ENCODE data around the gene GPATCH1. TPM values are rescaled to one million over a fixed set of nuclear protein-coding genes. Genes with fewer than 3 reads are reported as not detected.
"Not testable (repeated sequence)": the region's sequence is repeated elsewhere in the genome, so short reads cannot be mapped to it uniquely, and the experiment has no call there.

GPATCH1 gene, protein sequence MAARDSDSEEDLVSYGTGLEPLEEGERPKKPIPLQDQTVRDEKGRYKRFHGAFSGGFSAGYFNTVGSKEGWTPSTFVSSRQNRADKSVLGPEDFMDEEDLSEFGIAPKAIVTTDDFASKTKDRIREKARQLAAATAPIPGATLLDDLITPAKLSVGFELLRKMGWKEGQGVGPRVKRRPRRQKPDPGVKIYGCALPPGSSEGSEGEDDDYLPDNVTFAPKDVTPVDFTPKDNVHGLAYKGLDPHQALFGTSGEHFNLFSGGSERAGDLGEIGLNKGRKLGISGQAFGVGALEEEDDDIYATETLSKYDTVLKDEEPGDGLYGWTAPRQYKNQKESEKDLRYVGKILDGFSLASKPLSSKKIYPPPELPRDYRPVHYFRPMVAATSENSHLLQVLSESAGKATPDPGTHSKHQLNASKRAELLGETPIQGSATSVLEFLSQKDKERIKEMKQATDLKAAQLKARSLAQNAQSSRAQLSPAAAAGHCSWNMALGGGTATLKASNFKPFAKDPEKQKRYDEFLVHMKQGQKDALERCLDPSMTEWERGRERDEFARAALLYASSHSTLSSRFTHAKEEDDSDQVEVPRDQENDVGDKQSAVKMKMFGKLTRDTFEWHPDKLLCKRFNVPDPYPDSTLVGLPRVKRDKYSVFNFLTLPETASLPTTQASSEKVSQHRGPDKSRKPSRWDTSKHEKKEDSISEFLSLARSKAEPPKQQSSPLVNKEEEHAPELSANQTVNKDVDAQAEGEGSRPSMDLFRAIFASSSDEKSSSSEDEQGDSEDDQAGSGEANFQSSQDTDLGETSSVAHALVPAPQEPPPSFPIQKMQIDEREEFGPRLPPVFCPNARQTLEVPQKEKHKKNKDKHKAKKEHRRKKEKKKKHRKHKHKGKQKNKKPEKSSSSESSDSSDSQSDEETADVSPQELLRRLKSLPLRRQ
- total RNA-seq (10 to 100 TPM in 1 of 2 donors, 1 to 10 TPM in 1; 8.3 to 12.5 TPM), polyA plus RNA-seq (ENCODE audit: insufficient read length in 2 of 2) (10 to 100 TPM in 1 of 2 donors, 1 to 10 TPM in 1; 8.7 to 11.0 TPM)
- long read RNA-seq, donor 1 = 0 reads
- long read RNA-seq, donor 2 = 0 reads
- long read RNA-seq, donor 3 = 0 reads
- long read RNA-seq, donor 4, partial matches to known transcripts = 0 of 2 reads
- long read RNA-seq, donor 4, other reads (novel, unspliced or antisense) = 0 of 2 reads

DNA sequence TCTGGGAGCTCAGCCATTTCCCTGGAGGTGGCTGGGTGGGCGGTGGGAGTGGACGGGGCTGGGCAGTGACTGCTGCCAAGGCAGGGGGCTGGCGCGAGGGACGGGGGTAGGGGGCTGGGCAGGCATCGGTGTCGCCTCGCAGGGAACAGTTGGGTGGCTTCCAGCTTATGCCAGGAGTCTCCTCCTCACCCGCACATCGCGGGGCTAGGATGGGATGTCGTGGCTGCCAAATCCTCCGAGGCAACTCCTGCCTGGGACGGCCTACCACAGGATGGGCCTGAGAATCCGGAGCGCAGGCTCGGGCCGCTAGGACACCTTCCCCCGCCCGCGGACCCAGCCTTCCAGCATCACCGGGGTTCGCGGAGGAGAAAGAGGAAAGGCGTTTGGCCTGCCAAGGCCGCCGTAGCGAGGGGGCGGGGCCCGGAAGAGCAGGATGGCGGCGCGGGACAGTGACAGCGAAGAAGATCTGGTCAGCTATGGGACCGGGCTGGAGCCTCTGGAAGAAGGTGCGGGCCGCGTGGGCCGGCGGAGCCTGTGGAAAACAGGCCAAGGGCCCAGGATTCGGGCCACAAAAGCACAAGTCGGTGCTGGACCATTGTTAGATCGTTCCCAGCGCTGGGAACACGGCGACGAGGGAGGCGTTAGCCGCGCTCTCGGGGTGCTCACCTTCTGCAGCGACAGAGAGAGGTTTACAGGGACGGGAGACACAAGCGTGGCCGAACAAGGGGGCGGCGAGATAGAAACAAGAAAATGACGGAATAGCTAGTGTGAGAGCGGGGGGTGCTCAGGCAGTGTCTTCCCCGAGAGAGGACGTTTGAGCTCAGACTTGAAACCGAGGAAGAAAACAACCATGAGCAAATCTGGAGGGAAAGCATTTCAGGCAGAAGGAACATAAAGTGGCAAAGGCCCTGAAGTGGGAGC, at the start of gene GPATCH1:
TSS of gene GPATCH1 (plus strand) at position 421 of the 921 bp plus-strand sequence. CDS start at position 434, 13 bp downstream.
- Histone ChIP-seq H3K4me3 (ENCODE audit: low read depth, low read length) (peak within 1 kb of the TSS; percentile 93), H3K36me3 (ENCODE audit: control insufficient read depth, insufficient read depth, low read length) (peaks cover 3% of the 10 kb centered on the region), H3K27ac (ENCODE audit: low read depth, low read length) (peak within 1 kb of the TSS; percentile 88)

DNA sequence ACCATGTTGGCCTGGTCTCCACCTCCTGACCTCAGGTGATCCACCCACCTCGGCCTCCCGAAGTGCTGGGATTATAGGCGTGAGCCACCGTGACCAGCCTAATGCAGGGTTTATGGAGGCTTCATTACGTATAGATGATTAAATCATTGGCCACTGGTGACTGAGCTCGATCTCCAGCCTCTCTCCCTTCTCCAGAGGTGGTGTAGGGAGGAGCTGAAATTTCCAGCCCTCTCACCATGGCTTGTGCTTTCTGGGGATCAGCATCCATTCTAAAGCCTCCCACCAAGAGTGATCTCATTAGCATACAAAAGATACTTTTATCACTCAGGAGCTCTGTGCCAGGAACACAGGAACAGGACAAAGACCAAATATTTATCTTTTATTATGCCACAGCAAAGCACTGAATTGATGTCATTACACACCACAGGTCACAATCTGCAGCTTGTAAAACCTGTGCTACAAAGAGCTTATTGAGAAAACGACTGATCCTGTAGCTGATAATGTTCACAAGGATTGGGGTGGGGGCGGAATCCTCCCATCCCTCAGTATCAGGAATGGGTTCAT, 48.7 kb upstream of the GPATCH1 start:
- no CpG with 5 or more reads among the region's 8 CpGs for WGBS (ENCODE audit: insufficient coverage)
- Histone ChIP-seq H3K36me3 (ENCODE audit: control insufficient read depth, insufficient read depth, low read length) (no peaks in the 10 kb centered on the region), H3K27me3 (ENCODE audit: control insufficient read depth, insufficient read depth, low read length) (no peaks in the 10 kb centered on the region), H3K27ac (ENCODE audit: low read depth, low read length) (no peak overlapping the region), H3K9me3 (ENCODE audit: control insufficient read depth, insufficient read depth, low read length) (peaks cover 2% of the 10 kb centered on the region), H3K4me1 (ENCODE audit: control insufficient read depth, insufficient read depth, low read length) (no peaks in the 10 kb centered on the region), H3K4me3 (ENCODE audit: low read depth, low read length) (no peak overlapping the region)
- DNase-seq (ENCODE audit: low read depth in 4 of 6, low spot score in 6 of 6) = no peak

More for the DNA sequence above, at the start of gene GPATCH1:
- H3K27me3 ChIP-seq (ENCODE audit: control insufficient read depth, insufficient read depth, low read length) = no peaks in the 10 kb centered on the region
- 0% methylated on average over 62 of the region's 62 CpGs for WGBS (ENCODE audit: insufficient coverage)
- no peaks in the 10 kb centered on the region for H3K9me3 ChIP-seq (ENCODE audit: control insufficient read depth, insufficient read depth, low read length)
- DNase-seq (ENCODE audit: low read depth in 4 of 6, low spot score in 6 of 6) = peak; percentile 80 to 97 (median 88)
- H3K4me1 ChIP-seq (ENCODE audit: control insufficient read depth, insufficient read depth, low read length) = peaks cover 11% of the 10 kb centered on the region

DNA sequence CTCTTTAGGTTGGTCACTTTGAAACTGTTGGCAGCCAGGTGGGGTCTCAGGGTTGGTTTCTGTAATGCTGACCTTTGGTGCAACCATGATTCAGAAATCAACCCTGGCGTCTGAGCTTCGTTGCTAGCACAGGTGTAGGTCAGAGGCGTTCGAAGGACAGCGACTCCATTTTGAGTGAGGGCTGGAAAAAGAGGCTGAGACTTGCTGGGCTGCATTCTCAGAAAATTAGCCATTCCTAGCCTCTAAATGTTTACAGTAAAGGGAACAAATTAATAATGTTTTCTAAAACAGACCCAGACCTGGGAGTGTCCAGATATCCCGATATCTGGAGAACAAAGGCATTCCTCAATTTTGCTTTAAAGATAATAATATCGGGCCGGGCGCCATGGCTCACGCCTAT, 45.5 kb upstream of the GPATCH1 start:
- Histone ChIP-seq H3K9me3 (ENCODE audit: control insufficient read depth, insufficient read depth, low read length) (no peaks in the 10 kb centered on the region), H3K4me1 (ENCODE audit: control insufficient read depth, insufficient read depth, low read length) (no peaks in the 10 kb centered on the region), H3K4me3 (ENCODE audit: low read depth, low read length) (no peak overlapping the region), H3K36me3 (ENCODE audit: control insufficient read depth, insufficient read depth, low read length) (no peaks in the 10 kb centered on the region), H3K27me3 (ENCODE audit: control insufficient read depth, insufficient read depth, low read length) (no peaks in the 10 kb centered on the region), H3K27ac (ENCODE audit: low read depth, low read length) (no peak overlapping the region)
- DNase-seq (ENCODE audit: low read depth in 4 of 6, low spot score in 6 of 6) = no peak
- WGBS (ENCODE audit: insufficient coverage) = 97% methylated on average over 7 of the region's 10 CpGs

DNA sequence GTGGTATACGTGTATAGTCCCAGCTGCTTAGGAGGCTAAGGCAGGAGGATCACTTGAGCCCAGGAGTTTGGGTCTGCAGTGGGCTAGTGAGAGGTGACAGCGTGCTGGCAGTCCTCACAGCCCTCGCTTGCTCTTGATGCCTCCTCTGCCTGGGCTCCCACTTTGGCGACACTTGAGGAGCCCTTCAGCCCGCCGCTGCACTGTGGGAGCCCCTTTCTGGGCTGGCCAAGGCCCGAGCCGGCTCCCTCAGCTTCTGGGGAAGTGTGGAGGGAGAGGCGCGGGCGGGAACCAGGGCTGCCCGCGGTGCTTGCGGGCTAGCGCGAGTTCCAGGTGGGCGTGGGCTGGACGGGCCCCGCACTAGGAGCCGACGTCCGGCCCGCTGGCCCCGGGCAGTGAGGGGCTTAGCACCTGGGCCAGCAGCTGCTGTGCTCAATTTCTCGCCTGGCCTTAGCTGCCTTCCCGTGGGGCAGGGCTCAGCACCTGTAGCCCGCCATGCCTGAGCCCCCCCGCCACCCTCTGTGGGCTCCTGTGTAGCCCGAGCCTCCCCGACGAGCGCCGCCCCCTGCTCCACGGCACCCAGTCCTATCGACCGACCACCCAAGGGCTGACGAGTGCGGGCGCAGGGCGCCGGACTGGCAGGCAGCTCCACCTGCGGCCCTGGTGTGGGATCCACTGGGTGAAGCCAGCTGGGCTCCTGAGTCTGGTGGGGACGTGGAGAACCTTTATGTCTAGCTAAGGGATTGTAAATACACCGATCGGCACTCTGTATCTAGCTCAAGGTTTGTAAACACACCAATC, 44.4 kb upstream of the GPATCH1 start:
- 98% methylated on average over 42 of the region's 45 CpGs for WGBS (ENCODE audit: insufficient coverage)
- not testable (repeated sequence) for H3K9me3 ChIP-seq (ENCODE audit: control insufficient read depth, insufficient read depth, low read length); H3K27ac ChIP-seq (ENCODE audit: low read depth, low read length); H3K36me3 ChIP-seq (ENCODE audit: control insufficient read depth, insufficient read depth, low read length); H3K4me1 ChIP-seq (ENCODE audit: control insufficient read depth, insufficient read depth, low read length); H3K4me3 ChIP-seq (ENCODE audit: low read depth, low read length); DNase-seq (ENCODE audit: low read depth in 4 of 6, low spot score in 6 of 6); H3K27me3 ChIP-seq (ENCODE audit: control insufficient read depth, insufficient read depth, low read length)

DNA sequence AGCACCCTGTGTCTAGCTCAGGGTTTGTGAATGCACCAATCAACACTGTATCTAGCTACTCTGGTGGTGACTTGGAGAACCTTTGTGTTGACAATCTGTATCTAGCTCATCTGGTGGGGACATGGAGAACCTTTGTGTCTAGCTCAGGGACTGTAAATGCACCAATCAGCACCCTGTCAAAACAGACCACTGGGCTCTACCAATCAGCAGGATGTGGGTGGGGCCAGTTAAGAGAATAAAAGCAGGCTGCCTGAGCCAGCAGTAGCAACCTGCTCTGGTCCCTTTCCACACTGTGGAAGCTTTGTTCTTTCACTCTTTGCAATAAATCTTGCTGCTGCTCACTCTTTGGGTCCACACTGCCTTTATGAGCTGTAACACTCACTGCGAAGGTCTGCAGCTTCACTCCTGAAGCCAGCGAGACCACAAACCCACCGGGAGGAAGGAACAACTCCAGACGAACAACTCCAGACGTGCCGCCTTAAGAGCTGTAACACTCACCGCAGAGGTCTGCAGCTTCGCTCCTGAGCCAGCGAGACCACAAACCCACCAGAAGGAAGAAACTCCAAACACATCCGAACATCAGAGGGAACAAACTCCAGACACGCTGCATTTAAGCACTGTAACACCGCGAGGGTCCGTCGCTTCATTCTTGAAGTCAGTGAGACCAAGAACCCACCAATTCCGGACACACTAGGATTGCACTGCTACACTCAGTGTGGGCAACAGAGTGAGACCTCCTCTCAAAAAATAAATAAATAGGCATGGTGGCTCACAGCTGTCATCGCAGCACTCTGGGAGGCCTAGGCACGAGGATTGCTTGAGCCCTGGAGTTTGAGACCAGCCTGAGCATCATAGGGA, 43.6 kb upstream of the GPATCH1 start:
- not testable (repeated sequence) for H3K27me3 ChIP-seq (ENCODE audit: control insufficient read depth, insufficient read depth, low read length)
- 80% methylated on average over 8 of the region's 18 CpGs for WGBS (ENCODE audit: insufficient coverage)

DNA sequence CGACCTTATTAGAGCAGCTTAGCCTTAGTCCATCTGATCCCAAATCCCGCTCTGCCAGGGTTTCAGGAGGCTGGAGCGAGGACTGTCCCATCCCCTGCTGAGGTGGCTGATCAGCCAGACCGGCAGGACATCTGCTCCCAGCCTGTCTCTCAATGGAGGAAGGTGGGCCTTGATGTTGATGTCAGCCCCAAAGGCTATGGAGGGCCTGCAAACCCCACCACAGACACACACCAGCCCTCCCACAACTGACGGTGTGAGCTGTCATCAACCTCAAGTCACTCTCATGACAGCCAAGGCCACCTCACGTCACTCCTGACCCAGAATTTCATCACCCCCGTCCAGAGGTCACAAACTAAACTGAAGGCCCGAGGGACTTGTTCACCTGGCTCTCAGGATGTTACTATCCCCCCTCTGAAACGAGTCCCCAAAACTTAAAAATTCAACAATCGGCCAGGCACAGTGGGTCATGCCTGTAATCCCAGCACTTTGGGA, 41.8 kb upstream of the GPATCH1 start:
- Histone ChIP-seq H3K27me3 (ENCODE audit: control insufficient read depth, insufficient read depth, low read length) (no peaks in the 10 kb centered on the region), H3K27ac (ENCODE audit: low read depth, low read length) (no peak overlapping the region), H3K4me1 (ENCODE audit: control insufficient read depth, insufficient read depth, low read length) (peaks cover 13% of the 10 kb centered on the region), H3K9me3 (ENCODE audit: control insufficient read depth, insufficient read depth, low read length) (no peaks in the 10 kb centered on the region), H3K4me3 (ENCODE audit: low read depth, low read length) (no peak overlapping the region), H3K36me3 (ENCODE audit: control insufficient read depth, insufficient read depth, low read length) (no peaks in the 10 kb centered on the region)
- WGBS (ENCODE audit: insufficient coverage) = 87% methylated on average over 10 of the region's 10 CpGs
- DNase-seq (ENCODE audit: low read depth in 4 of 6, low spot score in 6 of 6) = no peak

More for the DNA sequence above, 43.6 kb upstream of the GPATCH1 start:
- not testable (repeated sequence) for H3K36me3 ChIP-seq (ENCODE audit: control insufficient read depth, insufficient read depth, low read length); DNase-seq (ENCODE audit: low read depth in 4 of 6, low spot score in 6 of 6); H3K27ac ChIP-seq (ENCODE audit: low read depth, low read length); H3K4me3 ChIP-seq (ENCODE audit: low read depth, low read length); H3K9me3 ChIP-seq (ENCODE audit: control insufficient read depth, insufficient read depth, low read length)
- peaks cover 13% of the 10 kb centered on the region for H3K4me1 ChIP-seq (ENCODE audit: control insufficient read depth, insufficient read depth, low read length)

DNA sequence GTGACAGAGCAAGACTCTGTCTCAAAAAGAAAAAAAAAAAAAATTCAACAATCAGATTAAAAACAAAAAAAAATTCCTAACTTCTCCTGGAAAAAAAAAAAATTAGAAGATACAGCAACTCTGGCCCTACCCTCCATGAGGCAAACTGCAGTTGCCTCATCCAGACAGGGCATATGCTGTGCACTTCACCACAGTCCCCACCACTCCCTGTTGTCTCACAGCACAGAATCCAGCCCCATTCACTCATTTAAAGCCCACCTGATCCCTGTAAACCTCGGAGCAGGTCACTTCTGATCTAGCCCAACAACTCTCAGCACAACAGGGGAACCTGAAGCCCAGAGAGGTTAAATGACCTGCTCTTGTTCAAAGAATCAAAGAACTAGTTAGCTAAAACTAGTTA, 41.2 kb upstream of the GPATCH1 start:
- H3K36me3 ChIP-seq (ENCODE audit: control insufficient read depth, insufficient read depth, low read length) = no peaks in the 10 kb centered on the region
- no peaks in the 10 kb centered on the region for H3K27me3 ChIP-seq (ENCODE audit: control insufficient read depth, insufficient read depth, low read length)
- DNase-seq (ENCODE audit: low read depth in 4 of 6, low spot score in 6 of 6) = no peak
- no peaks in the 10 kb centered on the region for H3K9me3 ChIP-seq (ENCODE audit: control insufficient read depth, insufficient read depth, low read length)
- no CpG with 5 or more reads among the region's 1 CpG for WGBS (ENCODE audit: insufficient coverage)
- H3K4me1 ChIP-seq (ENCODE audit: control insufficient read depth, insufficient read depth, low read length) = peaks cover 13% of the 10 kb centered on the region
- no peak overlapping the region for H3K4me3 ChIP-seq (ENCODE audit: low read depth, low read length)
- no peak overlapping the region for H3K27ac ChIP-seq (ENCODE audit: low read depth, low read length)

Measured in spinal cord (tissue), 10 donors.